ENCODE results near the gene NANOS3. TPM values are rescaled to one million over a fixed set of nuclear protein-coding genes. Genes with fewer than 3 reads are reported as not detected.
A peak's percentile ranks its signal among the peaks of the same experiment; 100 is the strongest.

NANOS3 gene
- total and polyA plus RNA-seq, 2 of the 13 experiments (the other 11 are each of a cell fraction or from before 2014, with no cell fraction given) = 0.21 TPM; not detected in 1

- no peak for TF ChIP-seq HOMEZ (CRISPR knock-in tag; IDR thresholded peaks at IDR 0.05; ENCODE audit: low read depth)
- no peak for TF ChIP-seq FOSL1 (CRISPR knock-in tag; IDR thresholded peaks at IDR 0.05; ENCODE audit: borderline replicate concordance)
- TF ChIP-seq RXRA (CRISPR knock-in tag; IDR thresholded peaks at IDR 0.05) = peak; percentile 75
- peak; percentile 96 for TF ChIP-seq ATF7-NPFF (CRISPR knock-in tag; IDR thresholded peaks at IDR 0.05; ENCODE audit: low read depth)
- TF ChIP-seq PITX1 (CRISPR knock-in tag; IDR thresholded peaks at IDR 0.05) = peak; percentile 47; the same call in 1 of the 2 replicates
- TF ChIP-seq REPIN1 (CRISPR knock-in tag; IDR thresholded peaks at IDR 0.05; ENCODE audit: borderline replicate concordance, low read depth) = peak; percentile 75; the same call in 1 of the 2 replicates
- no peak for TF ChIP-seq CEBPZ (IDR thresholded peaks at IDR 0.05; ENCODE audit: low read length)
- peak; percentile 85 for TF ChIP-seq YEATS2 (CRISPR knock-in tag; IDR thresholded peaks at IDR 0.05; ENCODE audit: borderline replicate concordance)
- TF ChIP-seq SIX1 (CRISPR knock-in tag; IDR thresholded peaks at IDR 0.05; ENCODE audit: borderline replicate concordance) = no peak
- no peak for TF ChIP-seq ZNF775 (CRISPR knock-in tag; IDR thresholded peaks at IDR 0.05; ENCODE audit: borderline replicate concordance)
- peak; percentile 23; the same call in 1 of the 2 replicates for TF ChIP-seq HMGXB3 (CRISPR knock-in tag; IDR thresholded peaks at IDR 0.05; ENCODE audit: borderline replicate concordance)
- TF ChIP-seq ZNF577 (CRISPR knock-in tag; IDR thresholded peaks at IDR 0.05; ENCODE audit: borderline replicate concordance, low read depth) = no peak
- TF ChIP-seq CENPBD1 (CRISPR knock-in tag; IDR thresholded peaks at IDR 0.05; ENCODE audit: borderline replicate concordance, low read depth) = no peak
- TF ChIP-seq ZNF552 (CRISPR knock-in tag; IDR thresholded peaks at IDR 0.05; ENCODE audit: borderline replicate concordance) = peak; percentile 95
- TF ChIP-seq DPF2 (CRISPR knock-in tag; IDR thresholded peaks at IDR 0.05; ENCODE audit: borderline replicate concordance, low read depth) = no peak
- TF ChIP-seq HMG20B (CRISPR knock-in tag; conservative IDR thresholded peaks at IDR 0.05) = no peak
- TF ChIP-seq BRCA1 (CRISPR knock-in tag; IDR thresholded peaks at IDR 0.05) = peak; percentile 48; the same call in 1 of the 2 replicates
Measured at GRCh38 chr19:13905634-13906520, 28.9 kb downstream of the NANOS3 start, which contains the start of the genes BRME1 and CC2D1A (continued).

All from HepG2 (cell line).